KBM-7 (cell line): ENCODE results near the gene AFAP1L2.

Experiments
- DNase-seq: peaks from one replicate; pipeline ENCODE4 v3.0.0-alpha.2; 2015
- in situ Hi-C: fragments of 300-500 bp; cut with MboI; formaldehyde crosslinking; loops from 2 replicates; pipeline ENCODE4 v1.14.3; 2020; ENCODE audit warnings: low sequenced_read_pairs, low pct_unique_long_range_greater_than_20kb, mixed read lengths

The AFAP1L2 gene

GRCh38 chr10:114404171-114405010, at the start of gene AFAP1L2:
Gene AFAP1L2 (minus strand): TSS chr10:114404502. CDS start chr10:114404455, 47 bp downstream.
- in situ Hi-C loops: no loop called here
- DNase-seq: no peak

- in situ Hi-C loops: no loop called here
- DNase-seq: no peak
These were observed 49.3 kb upstream of the AFAP1L2 start for GRCh38 chr10:114453576-114453975.

- DNase-seq: no peak
- in situ Hi-C loops: no loop called here
These were observed 44.6 kb upstream of the AFAP1L2 start for GRCh38 chr10:114448897-114449296.

- DNase-seq: no peak
- in situ Hi-C loops: no loop called here
These were observed 41.0 kb upstream of the AFAP1L2 start for GRCh38 chr10:114445332-114445731.

- in situ Hi-C loops: no loop called here
- no peak for DNase-seq
These were observed 40.5 kb upstream of the AFAP1L2 start for GRCh38 chr10:114444819-114445218.

GRCh38 chr10:114442091-114442630, 37.9 kb upstream of the AFAP1L2 start:
- no peak for DNase-seq
- in situ Hi-C loops: no loop called here

GRCh38 chr10:114441107-114441506, 36.8 kb upstream of the AFAP1L2 start:
- in situ Hi-C loops: no loop called here
- DNase-seq: no peak

GRCh38 chr10:114437473-114438292, 33.4 kb upstream of the AFAP1L2 start:
- peak; percentile 33 for DNase-seq
- in situ Hi-C loops: no loop called here

- in situ Hi-C loops: no loop called here
These were observed 32.6 kb upstream of the AFAP1L2 start for GRCh38 chr10:114436941-114437340.

GRCh38 chr10:114432566-114433093, 28.3 kb upstream of the AFAP1L2 start:
- DNase-seq: no peak
- in situ Hi-C loops: no loop called here

More at GRCh38 chr10:114436941-114437340, 32.6 kb upstream of the AFAP1L2 start:
- no peak for DNase-seq

GRCh38 chr10:114431414-114432135, 27.3 kb upstream of the AFAP1L2 start:
- no peak for DNase-seq
- in situ Hi-C loops: no loop called here

GRCh38 chr10:114430688-114431413, 26.5 kb upstream of the AFAP1L2 start:
- no peak for DNase-seq
- in situ Hi-C loops: no loop called here

- in situ Hi-C loops: no loop called here
- DNase-seq: no peak
These were observed 25.5 kb upstream of the AFAP1L2 start for GRCh38 chr10:114429581-114430335.

- DNase-seq: no peak
These were observed 23.0 kb upstream of the AFAP1L2 start for GRCh38 chr10:114427124-114427852.

GRCh38 chr10:114426476-114426875, 22.2 kb upstream of the AFAP1L2 start:
- DNase-seq: no peak
- in situ Hi-C loops: no loop called here

More at GRCh38 chr10:114427124-114427852, 23.0 kb upstream of the AFAP1L2 start:
- in situ Hi-C loops: no loop called here

- in situ Hi-C loops: no loop called here
- DNase-seq: no peak
These were observed 16.6 kb upstream of the AFAP1L2 start for GRCh38 chr10:114420811-114421485.

GRCh38 chr10:114418109-114418508, 13.8 kb upstream of the AFAP1L2 start:
- in situ Hi-C loops: no loop called here
- no peak for DNase-seq
